SU-DHL-6 (cell line): Measurements from ENCODE around the gene PRKCA.

ENCODE experiments used
- H2AFZ ChIP-seq: fragments of 200-600 bp; sonication (generic); 2 replicates; pipeline ENCODE4 v1.6.1; 2014; ENCODE audit warnings: low read depth, mild to moderate bottlenecking, moderate library complexity, mixed read lengths, antibody characterized with exemption, low read length; ENCODE audit not compliant: severe bottlenecking
- H3F3A ChIP-seq: fragments of 200-600 bp; shearing (Covaris generic); 2 replicates; pipeline ENCODE4 v1.6.0; 2016; ENCODE audit warnings: antibody characterized with exemption, mild to moderate bottlenecking; ENCODE audit not compliant: insufficient read depth
- H3K27ac ChIP-seq: fragments of 200-600 bp; sonication (generic); 2 replicates; pipeline ENCODE4 v1.5.1; 2016; ENCODE audit warnings: low read depth, mild to moderate bottlenecking, low read length, moderate library complexity, mixed read lengths
- H3K27me3 ChIP-seq: fragments of 200-600 bp; sonication (generic), shearing (Covaris generic); 2 replicates; pipeline ENCODE4 v1.6.0; 2014; ENCODE audit warnings: mild to moderate bottlenecking, low read length
- H3K36me3 ChIP-seq: fragments of 200-600 bp; sonication (generic); 2 replicates; pipeline ENCODE4 v1.6.1; 2014; ENCODE audit warnings: mild to moderate bottlenecking, low read length, mixed read lengths
- H3K4me2 ChIP-seq: fragments of 300-600, 200-600 bp; shearing (Covaris generic), sonication (generic); 2 replicates; pipeline ENCODE4 v1.6.0; 2014; ENCODE audit warnings: low read length, low read depth, mild to moderate bottlenecking; ENCODE audit not compliant: poor library complexity, severe bottlenecking
- H3K4me3 ChIP-seq: fragments of 200-600 bp; sonication (generic); 2 replicates; pipeline ENCODE4 v1.5.1; 2014; ENCODE audit warnings: antibody characterized with exemption, low read length, mild to moderate bottlenecking, mixed read lengths; ENCODE audit not compliant: insufficient read depth, poor library complexity, severe bottlenecking
- H3K79me2 ChIP-seq: fragments of 200-600 bp; sonication (generic); 2 replicates; pipeline ENCODE4 v1.6.1; 2014; ENCODE audit warnings: mild to moderate bottlenecking, low read length, moderate library complexity; ENCODE audit not compliant: insufficient read depth
- H3K9ac ChIP-seq: fragments of 200-600 bp; sonication (generic); 2 replicates; pipeline ENCODE4 v1.7.0; 2014; ENCODE audit warnings: mild to moderate bottlenecking, low read length
- H3K9me2 ChIP-seq: fragments of 200-600 bp; sonication (generic); replicated peaks from 2 replicates; pipeline ENCODE4 v1.6.1; 2014; ENCODE audit warnings: low read length; ENCODE audit not compliant: insufficient read depth
- H3K9me3 ChIP-seq: fragments of 200-600 bp; sonication (generic); 2 replicates; pipeline ENCODE4 v1.6.1; 2014; ENCODE audit warnings: low read length, mixed read lengths; ENCODE audit not compliant: insufficient read depth
- H4K20me1 ChIP-seq: fragments of 200-600 bp; sonication (generic); 2 replicates; pipeline ENCODE4 v1.6.1; 2014; ENCODE audit warnings: low read depth, mild to moderate bottlenecking, antibody characterized with exemption, low read length, moderate library complexity, mixed read lengths
- CTCF ChIP-seq: fragments of 200-600 bp; sonication (generic); IDR thresholded peaks from one replicate; pipeline ENCODE4 v1.5.1; 2017; ENCODE audit warnings: antibody characterized with exemption, mild to moderate bottlenecking, low read length, moderate library complexity; ENCODE audit not compliant: insufficient read depth, poor library complexity, severe bottlenecking
- EZH2phosphoT487 ChIP-seq: fragments of 200-600 bp; sonication (generic), shearing (Covaris generic); conservative IDR thresholded peaks from 2 replicates; pipeline ENCODE4 v1.6.1; 2018; ENCODE audit warnings: mild to moderate bottlenecking, antibody characterized with exemption, low read length, moderate library complexity, mixed read lengths

The PRKCA gene

GRCh38 chr17:66775271-66775670 lies 472.9 kb downstream of the PRKCA start:
- peak overlapping the region; percentile 49 for H3K9ac ChIP-seq
- H3F3A ChIP-seq, result peaks cover 62% of the 10 kb centered on the region
- no peaks in the 10 kb centered on the region for H3K9me3 ChIP-seq
- TF ChIP-seq EZH2phosphoT487 (no peak), CTCF (no peak)
- H3K9me2 ChIP-seq, result no peaks in the 10 kb centered on the region
- no peaks in the 10 kb centered on the region for H3K27me3 ChIP-seq
- peak overlapping the region; percentile 56 for H3K4me2 ChIP-seq
- 0 out of 2 replicates have a peak, but pooled peaks cover 6% of the 10 kb centered on the region for H3K36me3 ChIP-seq
- no peaks in the 10 kb centered on the region for H3K79me2 ChIP-seq
- no peak overlapping the region for H3K4me3 ChIP-seq
- no peak overlapping the region for H2AFZ ChIP-seq
- peak overlapping the region; percentile 99 for H3K27ac ChIP-seq
- H4K20me1 ChIP-seq, result no peaks in the 10 kb centered on the region

- Histone ChIP-seq H3K27ac (peak overlapping the region; percentile 99), H3K9me2 (no peaks in the 10 kb centered on the region), H3F3A (peaks cover 62% of the 10 kb centered on the region), H3K27me3 (no peaks in the 10 kb centered on the region), H3K9ac (peak overlapping the region; percentile 49), H3K9me3 (no peaks in the 10 kb centered on the region), H3K36me3 (0 out of 2 replicates have a peak, but pooled peaks cover 6% of the 10 kb centered on the region), H3K79me2 (no peaks in the 10 kb centered on the region), H3K4me2 (peak overlapping the region; percentile 56), H4K20me1 (no peaks in the 10 kb centered on the region), H2AFZ (no peak overlapping the region), H3K4me3 (no peak overlapping the region)
- no peak for TF ChIP-seq CTCF
- no peak for TF ChIP-seq EZH2phosphoT487
Observed at GRCh38 chr17:66775881-66776400, 473.5 kb downstream of the PRKCA start.

GRCh38 chr17:66776999-66777688 lies 474.7 kb downstream of the PRKCA start:
- H3K9ac ChIP-seq, result peak overlapping the region; percentile 26; the same call in 1 of the 2 replicates
- no peak overlapping the region for H2AFZ ChIP-seq
- no peaks in the 10 kb centered on the region for H3K9me2 ChIP-seq
- no peak overlapping the region for H3K4me3 ChIP-seq
- TF ChIP-seq EZH2phosphoT487 (no peak), CTCF (no peak)
- peak overlapping the region; percentile 99 for H3K27ac ChIP-seq
- H4K20me1 ChIP-seq, result no peaks in the 10 kb centered on the region
- no peaks in the 10 kb centered on the region for H3K79me2 ChIP-seq
- H3K4me2 ChIP-seq, result peak overlapping the region; percentile 36
- peaks cover 69% of the 10 kb centered on the region for H3F3A ChIP-seq
- no peaks in the 10 kb centered on the region for H3K27me3 ChIP-seq
- H3K9me3 ChIP-seq, result no peaks in the 10 kb centered on the region
- H3K36me3 ChIP-seq, result 0 out of 2 replicates have a peak, but pooled peaks cover 6% of the 10 kb centered on the region
